Sigmoid colon (tissue), 7 donors: ENCODE data around the gene SAMM50. TPM values are rescaled to one million over a fixed set of nuclear protein-coding genes. Genes with fewer than 3 reads are reported as not detected.

ENCODE experiments used
- DNase-seq: peaks from one replicate; pipeline ENCODE4 v3.0.0-alpha.2; 2019
- H3K27ac ChIP-seq, 4 donors: fragments of 200-600 bp; sonication (generic); one replicate each; pipeline ENCODE4 v1.5.1; 2016 to 2019; ENCODE audit warnings: mild to moderate bottlenecking in 1 of 4
- H3K27me3 ChIP-seq, 3 donors: fragments of 200-600 bp; sonication (generic); one replicate each; pipeline ENCODE4 v1.5.1; 2019; ENCODE audit warnings: mild to moderate bottlenecking in 1 of 3
- H3K36me3 ChIP-seq, 4 donors: fragments of 200-600 bp; sonication (generic); one replicate each; pipeline ENCODE4 v1.5.1; 2016 to 2019
- H3K4me1 ChIP-seq, 4 donors: fragments of 200-600 bp; sonication (generic); one replicate each; pipeline ENCODE4 v1.5.1; 2017 to 2019
- H3K4me3 ChIP-seq, 4 donors: fragments of 200-600 bp; sonication (generic); one replicate each; pipeline ENCODE4 v1.5.1; 2017 to 2019; ENCODE audit warnings: mild to moderate bottlenecking in 2 of 4, moderate library complexity in 1 of 4
- H3K9me3 ChIP-seq, 4 donors: fragments of 200-600 bp in 3 of 4; sonication (generic) in 3 of 4; one replicate each; pipeline versions ENCODE4 v1.5.1 to v1.6.1; 2013 to 2019
- CTCF ChIP-seq, 4 experiments: fragments of 450-650 bp in 3 of 4; fragments of 200-600 bp in 1 of 4; IDR thresholded peaks; one replicate each; pipeline ENCODE4 v1.5.1; 2016 to 2019; ENCODE audit warnings: antibody characterized with exemption in 4 of 4, mild to moderate bottlenecking in 3 of 4, moderate library complexity in 2 of 4
- EP300 ChIP-seq, 4 donors: sonication (generic); formaldehyde crosslinking; IDR thresholded peaks; one replicate each; pipeline ENCODE4 v1.6.1; 2017; ENCODE audit warnings: antibody characterized with exemption in 4 of 4
- POLR2A ChIP-seq, 2 donors: fragments of 450-650 bp; IDR thresholded peaks; one replicate each; pipeline ENCODE4 v1.6.1; 2016; ENCODE audit warnings: antibody characterized with exemption in 2 of 2, mild to moderate bottlenecking in 2 of 2, moderate library complexity in 2 of 2
- POLR2AphosphoS5 ChIP-seq, 4 donors: sonication (generic); formaldehyde crosslinking; IDR thresholded peaks; one replicate each; pipeline ENCODE4 v1.6.1; 2017; ENCODE audit warnings: antibody characterized with exemption in 4 of 4
- WGBS, 2 donors: extraction: QIAGEN DNeasy Blood & Tissue Kit; methylation state at CpG; one replicate each; pipeline ENCODE4 v1.1.7; 2013; 5-methylcytosine and 5-hydroxymethylcytosine counted together
- intact Hi-C: fragments of 100-400 bp; cut with DNase I; formaldehyde crosslinking; loops from one replicate; pipeline ENCODE4 v1.15.1; 2023
- polyA plus RNA-seq, 3 donors: library from polyadenylated mRNA; stranded (reverse); fragments of 200-250 nt; gene quantifications; one replicate each; pipeline ENCODE4 v1.2.3, GENCODE V29; 2013
- total RNA-seq, 4 donors: library from RNA; depleted of rRNA; stranded (reverse); fragments of >200 nt; gene quantifications; one replicate each; pipeline ENCODE4 v1.1.0, GENCODE V29; 2016
- donor health status: healthy with polysubstance abuse.
- donor health status: Bipolar disorder and iron deficiency.
- donor health status: healthy.

The SAMM50 gene
- 10 to 100 TPM; 21.3 to 33.9 (median 25.2) TPM for total RNA-seq
- 10 to 100 TPM; 33.0 to 46.5 (median 40.2) TPM for polyA plus RNA-seq

GRCh38 chr22:43955040-43955882 lies at the start of gene SAMM50:
Gene SAMM50 (plus strand): TSS chr22:43955442. CDS start chr22:43955578, 136 bp downstream.
- 0% methylated on average over 74 of the region's 74 CpGs for WGBS, 2 donors
- Histone ChIP-seq H3K27ac (peak within 1 kb of the TSS; percentile 86 to 91 (median 90)), H3K27me3 (peaks cover 0 to 7% (median 0%) of the 10 kb centered on the region in 3 donors), H3K4me1 (peaks cover 0 to 30% (median 27%) of the 10 kb centered on the region in 4 donors), H3K36me3 (no peaks in the 10 kb centered on the region), H3K9me3 (no peaks in the 10 kb centered on the region), H3K4me3 (peak within 1 kb of the TSS; percentile 87 to 97 (median 92))
- no peak for TF ChIP-seq EP300 (IDR thresholded peaks at IDR 0.05)
- peak; percentile 41 to 60 for TF ChIP-seq POLR2A (IDR thresholded peaks at IDR 0.05)
- peak; percentile 79 to 92 (median 81) for TF ChIP-seq POLR2AphosphoS5 (IDR thresholded peaks at IDR 0.05)
- no peak for TF ChIP-seq CTCF (IDR thresholded peaks at IDR 0.05)
- DNase-seq, result peak; percentile 96
- intact Hi-C loops, result no loop called here

- 49 to 54% methylated on average over 7 of the region's 7 CpGs for WGBS, 2 donors
- no peak for DNase-seq
- intact Hi-C loops, result no loop called here
- H3K27ac ChIP-seq, result no peak overlapping the region
- H3K36me3 ChIP-seq, result no peaks in the 10 kb centered on the region
- no peaks in the 10 kb centered on the region for H3K4me1 ChIP-seq
- H3K4me3 ChIP-seq, result no peak overlapping the region
- H3K9me3 ChIP-seq, result no peaks in the 10 kb centered on the region
- TF ChIP-seq POLR2A (IDR thresholded peaks at IDR 0.05), result no peak
- no peak for TF ChIP-seq POLR2AphosphoS5 (IDR thresholded peaks at IDR 0.05)
- no peak for TF ChIP-seq CTCF (IDR thresholded peaks at IDR 0.05)
- no peak for TF ChIP-seq EP300 (IDR thresholded peaks at IDR 0.05)
- H3K27me3 ChIP-seq, result peaks cover 0 to 11% (median 0%) of the 10 kb centered on the region in 3 donors
Measured at GRCh38 chr22:43905681-43906080, 49.6 kb upstream of the SAMM50 start.

GRCh38 chr22:43909708-43910107 lies 45.5 kb upstream of the SAMM50 start:
- intact Hi-C loops, result no loop called here
- Histone ChIP-seq H3K27ac (no peak overlapping the region), H3K27me3 (peaks cover 0 to 11% (median 0%) of the 10 kb centered on the region in 3 donors), H3K4me1 (no peaks in the 10 kb centered on the region), H3K36me3 (no peaks in the 10 kb centered on the region), H3K9me3 (no peaks in the 10 kb centered on the region), H3K4me3 (no peak overlapping the region)
- TF ChIP-seq POLR2A (IDR thresholded peaks at IDR 0.05) (no peak), CTCF (IDR thresholded peaks at IDR 0.05) (no peak), POLR2AphosphoS5 (IDR thresholded peaks at IDR 0.05) (no peak), EP300 (IDR thresholded peaks at IDR 0.05) (no peak)
- WGBS, 2 donors, result 84 to 89% methylated on average over 1 of the region's 1 CpG
- no peak for DNase-seq

- no peak overlapping the region for H3K4me3 ChIP-seq
- TF ChIP-seq CTCF (IDR thresholded peaks at IDR 0.05), result no peak
- no peak for TF ChIP-seq POLR2AphosphoS5 (IDR thresholded peaks at IDR 0.05)
- no peak for TF ChIP-seq EP300 (IDR thresholded peaks at IDR 0.05)
- TF ChIP-seq POLR2A (IDR thresholded peaks at IDR 0.05), result no peak
- intact Hi-C loops, result no loop called here
- no peaks in the 10 kb centered on the region for H3K36me3 ChIP-seq
- no peak for DNase-seq
- no peaks in the 10 kb centered on the region for H3K4me1 ChIP-seq
- H3K27ac ChIP-seq, result no peak overlapping the region
- no peaks in the 10 kb centered on the region for H3K9me3 ChIP-seq
- WGBS, 2 donors, result 54 to 72% methylated on average over 6 of the region's 6 CpGs
- H3K27me3 ChIP-seq, result peaks cover 0 to 6% (median 0%) of the 10 kb centered on the region in 3 donors
Measured at GRCh38 chr22:43910178-43910695, 45.0 kb upstream of the SAMM50 start.
